SK-N-SH treated with all-trans-retinoic acid at 6 μM for 48 hours (cell line): ENCODE measurements around the gene RPL27A.

Experiments used
- CSDC2 ChIP-seq: fragments of 250-450 bp; sonication (Bioruptor Pico); IDR thresholded peaks from 2 replicates; pipeline ENCODE4 v1.5.0; 2020; ENCODE audit warnings: mild to moderate bottlenecking, moderate library complexity
- PATZ1 ChIP-seq: fragments of 250-450 bp; sonication (Bioruptor Pico); IDR thresholded peaks from 2 replicates; pipeline ENCODE4 v1.8.0; 2020; ENCODE audit warnings: mild to moderate bottlenecking, moderate library complexity, borderline replicate concordance

GRCh38 chr11:8720868-8721608, 38.4 kb downstream of the RPL27A start:
- TF ChIP-seq CSDC2 (CRISPR knock-in tag) (no peak), PATZ1 (CRISPR knock-in tag) (no peak)
